B cell (primary cell): ENCODE results near the gene ZNF362. TPM values are rescaled to one million over a fixed set of nuclear protein-coding genes. Genes with fewer than 3 reads are reported as not detected.

Source experiments
- ATAC-seq: fragments of 200-7000 bp; cut with Tn5 transposase; one replicate; pipeline ENCODE4 v1.10.0; 2021; ENCODE audit warnings: low read depth, mild to moderate bottlenecking, moderate number of reproducible peaks, moderate library complexity
- CTCF ChIA-PET: fragments of 350-600 bp; sonication (Branson Sonifier 250); formaldehyde crosslinking; loops from one replicate; lab custom pipeline; 2021; ENCODE audit warnings: antibody characterized with exemption, inconsistent platforms; lab: Charles Lee
- POLR2A ChIA-PET: fragments of 350-600 bp; sonication (Branson Sonifier 250); formaldehyde crosslinking; loops from one replicate; lab custom pipeline; 2021; ENCODE audit warnings: antibody characterized with exemption; lab: Charles Lee
- DNase-seq: peaks from one replicate; pipeline ENCODE4 v3.0.0; 2013
- H2AFZ ChIP-seq: 2 replicates; pipeline ENCODE4 v1.6.1; 2012; ENCODE audit warnings: mild to moderate bottlenecking, low read depth, low read length; ENCODE audit not compliant: insufficient read depth, poor library complexity, severe bottlenecking
- H3K27ac ChIP-seq, 2 donors: 1 replicate in 1 of 2; 2 replicates in 1 of 2; pipeline ENCODE4 v1.5.1; 2012 to 2013; ENCODE audit warnings: low read length in 2 of 2, mild to moderate bottlenecking in 2 of 2, moderate library complexity in 1 of 2
- H3K27me3 ChIP-seq, 4 experiments: fragments of 200-600 bp in 1 of 4; sonication (generic) in 1 of 4; replicated peaks in 1 of 4; 1 replicate in 2 of 4; 2 replicates in 2 of 4; pipeline versions ENCODE4 v1.6.1 to v1.7.0; 2013 to 2016; ENCODE audit warnings: low read length in 3 of 4, mild to moderate bottlenecking in 2 of 4, mixed read lengths in 1 of 4, moderate library complexity in 1 of 4; ENCODE audit not compliant: insufficient read depth in 4 of 4, control insufficient read depth in 3 of 4; ENCODE audit errors: control extremely low read depth in 1 of 4
- H3K36me3 ChIP-seq, 2 experiments: replicated peaks in 1 of 2; 1 replicate in 1 of 2; 2 replicates in 1 of 2; pipeline versions ENCODE4 v1.6.1 to v1.7.1; 2013; ENCODE audit warnings: low read length in 1 of 2; ENCODE audit not compliant: insufficient read depth in 2 of 2, control insufficient read depth in 1 of 2; ENCODE audit errors: control extremely low read depth in 1 of 2, extremely low read depth in 1 of 2
- H3K4me1 ChIP-seq, 2 donors: fragments of 200-600 bp in 1 of 2; sonication (generic) in 1 of 2; 1 replicate in 1 of 2; 2 replicates in 1 of 2; pipeline versions ENCODE4 v1.5.1 to v1.6.1; 2013 to 2017; ENCODE audit warnings: low read length in 2 of 2; ENCODE audit not compliant: control insufficient read depth in 2 of 2, insufficient read depth in 2 of 2
- H3K4me2 ChIP-seq: replicated peaks from 2 replicates; pipeline ENCODE3; 2012; ENCODE audit warnings: mild to moderate bottlenecking, low read depth, low read length; ENCODE audit not compliant: poor library complexity, severe bottlenecking
- H3K4me3 ChIP-seq, 5 experiments: fragments of 200-600 bp in 1 of 5; sonication (generic) in 1 of 5; 1 replicate in 3 of 5; 2 replicates in 2 of 5; pipeline versions ENCODE4 v1.5.1 to v1.7.0; 2011 to 2016; ENCODE audit warnings: low read length in 4 of 5, mild to moderate bottlenecking in 4 of 5, low read depth in 2 of 5, control low read depth in 1 of 5, moderate library complexity in 1 of 5; ENCODE audit not compliant: insufficient read depth in 1 of 5; ENCODE audit errors: control extremely low read depth in 1 of 5, extremely low read depth in 1 of 5
- H3K79me2 ChIP-seq: fragments of 200-600 bp; sonication (generic); one replicate; pipeline ENCODE4 v1.6.0; 2016; ENCODE audit warnings: low read length; ENCODE audit not compliant: control insufficient read depth, insufficient read depth
- H3K9ac ChIP-seq: fragments of 200-600 bp; sonication (generic); 2 replicates; pipeline ENCODE4 v1.6.1; 2017; ENCODE audit warnings: mild to moderate bottlenecking, low read length, moderate library complexity
- H3K9me3 ChIP-seq, 3 donors: one replicate each; pipeline versions ENCODE4 v1.6.1 to v1.7.1; 2013; ENCODE audit warnings: low read length in 2 of 3; ENCODE audit not compliant: control insufficient read depth in 2 of 3, insufficient read depth in 1 of 3; ENCODE audit errors: control extremely low read depth in 1 of 3
- H4K20me1 ChIP-seq: 2 replicates; pipeline ENCODE4 v1.6.0; 2012; ENCODE audit warnings: mild to moderate bottlenecking, low read length; ENCODE audit not compliant: insufficient read depth, control insufficient read depth, poor library complexity, severe bottlenecking
- H3K27ac Mint-ChIP-seq: one replicate; pipeline ENCODE4 v1.8.0; 2021; ENCODE audit warnings: mixed read lengths
- H3K27me3 Mint-ChIP-seq: one replicate; pipeline ENCODE4 v1.8.0; 2021; ENCODE audit warnings: mixed read lengths
- H3K4me1 Mint-ChIP-seq: one replicate; pipeline ENCODE4 v1.8.0; 2021; ENCODE audit warnings: mixed read lengths
- H3K4me3 Mint-ChIP-seq: one replicate; pipeline ENCODE4 v1.8.0; 2021; ENCODE audit warnings: mixed read lengths
- H3K9me3 Mint-ChIP-seq: one replicate; pipeline ENCODE4 v1.8.0; 2022; ENCODE audit warnings: mixed read lengths; ENCODE audit not compliant: insufficient read depth
- EZH2 ChIP-seq: IDR thresholded peaks from 2 replicates; pipeline ENCODE4 v1.6.1; 2012; ENCODE audit warnings: borderline replicate concordance, low read depth, mild to moderate bottlenecking, moderate library complexity, low read length; ENCODE audit not compliant: insufficient read depth, poor library complexity, severe bottlenecking
- WGBS: methylation state at CpG from one replicate; pipeline ENCODE4 v1.1.5; 2013; ENCODE audit warnings: missing lambda C conversion rate; ENCODE audit not compliant: insufficient coverage; 5-methylcytosine and 5-hydroxymethylcytosine counted together
- intact Hi-C: fragments of 100-400 bp; cut with micrococcal nuclease; formaldehyde crosslinking; loops from one replicate; pipeline ENCODE4 v1.10.0; 2022
- polyA plus RNA-seq: library from polyadenylated mRNA; depleted of rRNA; stranded (reverse); fragments of >200 nt; gene quantifications from 2 replicates; pipeline ENCODE4 v1.2.3, GENCODE V29; 2012
- total RNA-seq, 2 donors: library from RNA; stranded (reverse); fragments of 120-200 nt in 1 of 2; gene quantifications; 1 replicate in 1 of 2; 2 replicates in 1 of 2; pipeline versions ENCODE4 v1.2.3 to v1.2.4, GENCODE V29; 2013 to 2022
- TF ChIP-seq, protein P1 (sequence below): fragments of 200-600 bp; IDR thresholded peaks from one replicate; pipeline ENCODE4 v1.8.0; 2022; ENCODE audit warnings: antibody characterized with exemption, mild to moderate bottlenecking

Gene ZNF362
- total and polyA plus RNA-seq, 2 donors (not counting 1 experiment from before 2014, with no cell fraction given): 14.0 to 20.4 TPM

- H3K4me1 ChIP-seq: peaks cover 11 to 14% of the 10 kb centered on the region in 2 donors
- peaks cover 77% of the 10 kb centered on the region for H4K20me1 ChIP-seq
- no peak overlapping the region for H2AFZ ChIP-seq
- TF ChIP-seq, protein P1, sequence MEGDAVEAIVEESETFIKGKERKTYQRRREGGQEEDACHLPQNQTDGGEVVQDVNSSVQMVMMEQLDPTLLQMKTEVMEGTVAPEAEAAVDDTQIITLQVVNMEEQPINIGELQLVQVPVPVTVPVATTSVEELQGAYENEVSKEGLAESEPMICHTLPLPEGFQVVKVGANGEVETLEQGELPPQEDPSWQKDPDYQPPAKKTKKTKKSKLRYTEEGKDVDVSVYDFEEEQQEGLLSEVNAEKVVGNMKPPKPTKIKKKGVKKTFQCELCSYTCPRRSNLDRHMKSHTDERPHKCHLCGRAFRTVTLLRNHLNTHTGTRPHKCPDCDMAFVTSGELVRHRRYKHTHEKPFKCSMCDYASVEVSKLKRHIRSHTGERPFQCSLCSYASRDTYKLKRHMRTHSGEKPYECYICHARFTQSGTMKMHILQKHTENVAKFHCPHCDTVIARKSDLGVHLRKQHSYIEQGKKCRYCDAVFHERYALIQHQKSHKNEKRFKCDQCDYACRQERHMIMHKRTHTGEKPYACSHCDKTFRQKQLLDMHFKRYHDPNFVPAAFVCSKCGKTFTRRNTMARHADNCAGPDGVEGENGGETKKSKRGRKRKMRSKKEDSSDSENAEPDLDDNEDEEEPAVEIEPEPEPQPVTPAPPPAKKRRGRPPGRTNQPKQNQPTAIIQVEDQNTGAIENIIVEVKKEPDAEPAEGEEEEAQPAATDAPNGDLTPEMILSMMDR: no peak
- TF ChIP-seq EZH2: no peak
- WGBS: 100% methylated on average over 1 of the region's 2 CpGs
- Mint-ChIP-seq H3K4me3 (no peak overlapping the region), H3K27ac (no peak overlapping the region), H3K9me3 (no peaks in the 10 kb centered on the region), H3K4me1 (peaks cover 24% of the 10 kb centered on the region), H3K27me3 (no peaks in the 10 kb centered on the region)
- peak overlapping the region in 1 of 5 experiments; percentile 16 for H3K4me3 ChIP-seq
- intact Hi-C loops: no loop called here
- ATAC-seq: no peak
- no peak for DNase-seq
- ChIA-PET POLR2A (no interaction called here), CTCF (interaction anchor here (1.3 kb wide), 1 partner anchor 44 kb away, joined by 5 read pairs; no protein-coding TSS in a partner anchor)
- no peak overlapping the region for H3K4me2 ChIP-seq
- no peaks in the 10 kb centered on the region for H3K27me3 ChIP-seq
- no peak overlapping the region for H3K27ac ChIP-seq
- no peak overlapping the region for H3K9ac ChIP-seq
- peaks cover 0 to 7% of the 10 kb centered on the region in 2 experiments for H3K36me3 ChIP-seq
- peaks cover 64% of the 10 kb centered on the region for H3K79me2 ChIP-seq
- H3K9me3 ChIP-seq: no peaks in the 10 kb centered on the region
Observed at GRCh38 chr1:33339413-33339812, 83.1 kb downstream of the ZNF362 start.

- Histone ChIP-seq H3K4me1 (peaks cover 11 to 14% of the 10 kb centered on the region in 2 donors), H3K79me2 (peaks cover 82% of the 10 kb centered on the region), H3K9me3 (no peaks in the 10 kb centered on the region), H2AFZ (no peak overlapping the region), H3K36me3 (peaks cover 0 to 6% of the 10 kb centered on the region in 2 experiments), H3K9ac (no peak overlapping the region), H3K4me3 (no peak overlapping the region), H4K20me1 (peaks cover 77% of the 10 kb centered on the region), H3K27me3 (no peaks in the 10 kb centered on the region), H3K27ac (no peak overlapping the region), H3K4me2 (no peak overlapping the region)
- Mint-ChIP-seq H3K27ac (no peak overlapping the region), H3K27me3 (no peaks in the 10 kb centered on the region), H3K4me3 (no peak overlapping the region), H3K9me3 (no peaks in the 10 kb centered on the region), H3K4me1 (peaks cover 26% of the 10 kb centered on the region)
- intact Hi-C loops: no loop called here
- ChIA-PET POLR2A (no interaction called here), CTCF (interaction anchor here (1.1 to 1.3 kb wide), 2 partner anchors 45 to 128 kb away, joined by 4 to 5 read pairs; no protein-coding TSS in a partner anchor)
- no peak for TF ChIP-seq EZH2
- TF ChIP-seq, protein P1: no peak
- WGBS: 100% methylated on average over 3 of the region's 6 CpGs
- no peak for DNase-seq
- no peak for ATAC-seq
Observed at GRCh38 chr1:33341190-33341589, 84.9 kb downstream of the ZNF362 start.
